C4-2B (cell line): ENCODE data around the gene NSD1.

ENCODE experiments used
- ZFX ChIP-seq: fragments of 450-650 bp; IDR thresholded peaks from 2 replicates; pipeline ENCODE4 v1.6.1; 2017
- TF ChIP-seq, protein P1 (sequence below): fragments of 450-650 bp; conservative IDR thresholded peaks from 2 replicates; pipeline ENCODE4 v1.5.1; 2017; ENCODE audit warnings: mild to moderate bottlenecking

DNA sequence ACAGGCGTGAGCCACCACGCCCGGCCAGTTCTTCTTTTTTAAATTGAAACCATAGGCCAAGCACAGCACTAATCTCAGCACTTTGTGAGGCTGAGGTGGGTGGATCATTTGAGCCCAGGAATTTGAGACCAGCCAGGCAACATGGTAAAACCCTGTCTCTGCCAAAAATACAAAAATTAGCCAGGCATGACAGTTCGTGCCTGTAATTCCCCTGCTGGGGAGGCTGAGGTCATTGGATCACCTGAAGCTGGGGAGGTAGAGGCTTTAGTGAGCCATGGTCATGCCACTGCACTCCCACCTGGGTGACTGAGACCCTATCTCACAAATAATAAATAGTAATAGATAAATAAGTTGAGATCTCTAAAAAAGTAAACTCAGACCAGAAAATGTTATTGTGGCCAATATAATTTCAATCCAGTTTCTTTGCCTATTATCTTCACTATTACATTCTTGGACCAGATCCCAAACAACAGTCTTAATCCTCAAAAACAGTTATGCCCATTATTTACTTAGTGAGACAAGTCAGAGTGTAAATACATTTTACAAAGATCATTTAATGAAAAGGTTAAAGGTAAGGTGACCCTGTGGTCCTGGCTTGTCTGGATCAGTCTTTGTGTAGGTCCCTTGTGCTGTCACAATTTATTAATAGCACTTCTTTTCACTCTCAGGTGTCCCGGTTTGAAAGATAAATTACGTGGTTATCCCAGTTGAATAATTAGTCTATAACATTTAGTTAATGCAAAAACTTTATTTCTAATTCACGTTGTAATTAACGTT is 116.4 kb downstream of the NSD1 start:
- TF ChIP-seq, protein P1, sequence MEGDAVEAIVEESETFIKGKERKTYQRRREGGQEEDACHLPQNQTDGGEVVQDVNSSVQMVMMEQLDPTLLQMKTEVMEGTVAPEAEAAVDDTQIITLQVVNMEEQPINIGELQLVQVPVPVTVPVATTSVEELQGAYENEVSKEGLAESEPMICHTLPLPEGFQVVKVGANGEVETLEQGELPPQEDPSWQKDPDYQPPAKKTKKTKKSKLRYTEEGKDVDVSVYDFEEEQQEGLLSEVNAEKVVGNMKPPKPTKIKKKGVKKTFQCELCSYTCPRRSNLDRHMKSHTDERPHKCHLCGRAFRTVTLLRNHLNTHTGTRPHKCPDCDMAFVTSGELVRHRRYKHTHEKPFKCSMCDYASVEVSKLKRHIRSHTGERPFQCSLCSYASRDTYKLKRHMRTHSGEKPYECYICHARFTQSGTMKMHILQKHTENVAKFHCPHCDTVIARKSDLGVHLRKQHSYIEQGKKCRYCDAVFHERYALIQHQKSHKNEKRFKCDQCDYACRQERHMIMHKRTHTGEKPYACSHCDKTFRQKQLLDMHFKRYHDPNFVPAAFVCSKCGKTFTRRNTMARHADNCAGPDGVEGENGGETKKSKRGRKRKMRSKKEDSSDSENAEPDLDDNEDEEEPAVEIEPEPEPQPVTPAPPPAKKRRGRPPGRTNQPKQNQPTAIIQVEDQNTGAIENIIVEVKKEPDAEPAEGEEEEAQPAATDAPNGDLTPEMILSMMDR, result no peak
- no peak for TF ChIP-seq ZFX
